H1 (cell line): Measurements from ENCODE around the gene CEACAM16. TPM values are rescaled to one million over a fixed set of nuclear protein-coding genes. Genes with fewer than 3 reads are reported as not detected.

ENCODE experiments used
- CTCF ChIA-PET: fragments of 300-600 bp; sonication (Branson Sonifier 250); formaldehyde crosslinking; loops from one replicate; lab custom pipeline; 2021; ENCODE audit not compliant: partially characterized antibody; lab: Charles Lee
- POLR2A ChIA-PET: fragments of 300-600 bp; sonication (Branson Sonifier 250); formaldehyde crosslinking; loops from one replicate; lab custom pipeline; 2021; ENCODE audit warnings: inconsistent platforms; ENCODE audit not compliant: partially characterized antibody; lab: Charles Lee
- DNase-seq, 2 experiments: peaks; one replicate each; pipeline versions ENCODE4 v3.0.0 to v3.0.0-alpha.2; 2010 to 2022; ENCODE audit warnings: low spot score in 2 of 2, low read depth in 1 of 2, mixed read lengths in 1 of 2
- FAIRE-seq: peaks from 2 replicates; lab custom pipeline; 2011; peaks lifted over from hg19 to GRCh38; lab: Jason Lieb, UNC
- H2AFZ ChIP-seq: 2 replicates; pipeline ENCODE4 v1.8.1; 2012; ENCODE audit warnings: low read length, inconsistent platforms
- H2AK5ac ChIP-seq: 2 replicates; pipeline ENCODE4 v1.6.1; 2013; ENCODE audit warnings: low read depth, low read length
- H2BK120ac ChIP-seq: replicated peaks from 2 replicates; pipeline ENCODE3; 2013; ENCODE audit warnings: low read depth, low read length, inconsistent platforms
- H2BK12ac ChIP-seq: 2 replicates; pipeline ENCODE4 v1.6.1; 2013; ENCODE audit warnings: low read depth, low read length
- H2BK15ac ChIP-seq: 2 replicates; pipeline ENCODE4 v1.6.1; 2013; ENCODE audit warnings: low read length
- H2BK20ac ChIP-seq: 2 replicates; pipeline ENCODE4 v1.6.1; 2013; ENCODE audit warnings: low read length
- H2BK5ac ChIP-seq: 2 replicates; pipeline ENCODE4 v1.6.1; 2013; ENCODE audit warnings: low read depth, low read length
- H3K14ac ChIP-seq: 2 replicates; pipeline ENCODE4 v1.6.1; 2013; ENCODE audit warnings: inconsistent platforms; ENCODE audit not compliant: insufficient read length
- H3K18ac ChIP-seq: 2 replicates; pipeline ENCODE4 v1.6.1; 2013; ENCODE audit warnings: low read length; ENCODE audit errors: extremely low read depth
- H3K23ac ChIP-seq: 2 replicates; pipeline ENCODE4 v1.6.1; 2013; ENCODE audit warnings: inconsistent platforms; ENCODE audit not compliant: insufficient read length
- H3K23me2 ChIP-seq: 2 replicates; pipeline ENCODE4 v1.6.1; 2013; ENCODE audit warnings: low read depth, low read length
- H3K27ac ChIP-seq: 2 replicates; pipeline ENCODE4 v1.6.1; 2011; ENCODE audit warnings: low read depth, low read length, inconsistent platforms
- H3K27me3 ChIP-seq, 4 experiments: replicated peaks in 1 of 4; 1 replicate in 1 of 4; 2 replicates in 3 of 4; pipeline versions ENCODE4 v1.6.1 to v1.8.1; 2011 to 2013; ENCODE audit warnings: low read length in 3 of 4, mild to moderate bottlenecking in 3 of 4, inconsistent platforms in 2 of 4, mixed read lengths in 2 of 4, moderate library complexity in 1 of 4; ENCODE audit not compliant: control insufficient read depth in 3 of 4, insufficient read depth in 3 of 4; ENCODE audit errors: extremely low read depth in 1 of 4
- H3K36me3 ChIP-seq, 4 experiments: 2 replicates each; pipeline versions ENCODE4 v1.6.1 to v1.8.1; 2011 to 2013; ENCODE audit warnings: mild to moderate bottlenecking in 4 of 4, low read length in 3 of 4, moderate library complexity in 2 of 4, control low read depth in 1 of 4, inconsistent platforms in 1 of 4; ENCODE audit not compliant: insufficient read depth in 4 of 4, control insufficient read depth in 2 of 4
- H3K4ac ChIP-seq: replicated peaks from 2 replicates; pipeline ENCODE3; 2013; ENCODE audit warnings: low read length, low read depth, mixed read lengths, inconsistent platforms; ENCODE audit not compliant: insufficient read length
- H3K4me1 ChIP-seq, 4 experiments: replicated peaks in 1 of 4; 1 replicate in 1 of 4; 2 replicates in 3 of 4; pipeline versions ENCODE4 v1.6.1 to v1.8.1; 2011 to 2013; ENCODE audit warnings: low read length in 3 of 4, inconsistent platforms in 2 of 4, mixed read lengths in 1 of 4; ENCODE audit not compliant: insufficient read depth in 4 of 4, control insufficient read depth in 3 of 4
- H3K4me2 ChIP-seq, 2 experiments: 2 replicates each; pipeline versions ENCODE4 v1.6.1 to v1.8.1; 2011 to 2013; ENCODE audit warnings: low read depth in 2 of 2, low read length in 2 of 2, control low read depth in 1 of 2, inconsistent platforms in 1 of 2, mild to moderate bottlenecking in 1 of 2; ENCODE audit not compliant: insufficient read depth in 1 of 2
- H3K4me3 ChIP-seq, 4 experiments: fragments of 200-600, 300-600 bp in 1 of 4; sonication (generic), shearing (Covaris generic), sonication (Bioruptor Twin) in 1 of 4; 2 replicates each; pipeline versions ENCODE4 v1.5.1 to v1.8.1; 2011 to 2016; ENCODE audit warnings: low read length in 4 of 4, low read depth in 3 of 4, control low read depth in 2 of 4, inconsistent platforms in 2 of 4, mild to moderate bottlenecking in 2 of 4, mixed read lengths in 1 of 4, moderate library complexity in 1 of 4; ENCODE audit not compliant: insufficient read depth in 2 of 4; ENCODE audit errors: extremely low read depth in 1 of 4
- H3K56ac ChIP-seq: replicated peaks from 2 replicates; pipeline ENCODE3; 2013; ENCODE audit warnings: low read depth, mild to moderate bottlenecking, mixed read lengths, low read length, inconsistent platforms; ENCODE audit not compliant: insufficient read length
- H3K79me1 ChIP-seq: 2 replicates; pipeline ENCODE4 v1.6.1; 2013; ENCODE audit warnings: low read depth, low read length, control low read depth
- H3K79me2 ChIP-seq, 2 experiments: 2 replicates each; pipeline versions ENCODE4 v1.6.1 to v1.8.1; 2012 to 2013; ENCODE audit warnings: low read length in 2 of 2, mild to moderate bottlenecking in 2 of 2, inconsistent platforms in 1 of 2; ENCODE audit not compliant: insufficient read depth in 2 of 2, control insufficient read depth in 1 of 2
- H3K9ac ChIP-seq, 4 experiments: replicated peaks in 1 of 4; 1 replicate in 1 of 4; 2 replicates in 3 of 4; pipeline versions ENCODE4 v1.6.1 to v1.8.1; 2011 to 2013; ENCODE audit warnings: low read depth in 3 of 4, low read length in 3 of 4, control low read depth in 2 of 4, mild to moderate bottlenecking in 2 of 4, moderate library complexity in 2 of 4, inconsistent platforms in 1 of 4; ENCODE audit errors: extremely low read depth in 1 of 4
- H3K9me3 ChIP-seq, 2 experiments: 2 replicates each; pipeline versions ENCODE4 v1.6.1 to v1.8.1; 2012 to 2013; ENCODE audit warnings: mild to moderate bottlenecking in 2 of 2, moderate library complexity in 2 of 2, control low read depth in 1 of 2, inconsistent platforms in 1 of 2, low read depth in 1 of 2, low read length in 1 of 2, mixed read lengths in 1 of 2; ENCODE audit not compliant: insufficient read depth in 2 of 2
- H4K20me1 ChIP-seq, 2 experiments: replicated peaks in 1 of 2; 2 replicates each; pipeline versions ENCODE3 to v1.8.1; 2011 to 2013; ENCODE audit warnings: inconsistent platforms in 2 of 2, low read length in 2 of 2, mild to moderate bottlenecking in 1 of 2; ENCODE audit not compliant: insufficient read depth in 2 of 2, control insufficient read depth in 1 of 2
- H4K5ac ChIP-seq: 2 replicates; pipeline ENCODE4 v1.6.1; 2013; ENCODE audit warnings: low read length, low read depth, mixed read lengths, inconsistent platforms; ENCODE audit not compliant: insufficient read length
- H4K8ac ChIP-seq: 2 replicates; pipeline ENCODE4 v1.8.0; 2013; ENCODE audit warnings: mild to moderate bottlenecking, moderate library complexity, low read length, inconsistent platforms; ENCODE audit not compliant: insufficient read depth; ENCODE audit errors: extremely low read depth
- H4K91ac ChIP-seq: replicated peaks from 2 replicates; pipeline ENCODE3; 2013; ENCODE audit warnings: low read length, mixed read lengths, inconsistent platforms; ENCODE audit not compliant: insufficient read length
- ASH2L ChIP-seq: fragments of 200-600, 300-600 bp; sonication (generic); IDR thresholded peaks from one replicate; pipeline ENCODE4 v1.7.1; 2017; ENCODE audit warnings: low read length
- ATF2 ChIP-seq: IDR thresholded peaks from 2 replicates; pipeline ENCODE4 v1.6.1; 2012; ENCODE audit warnings: low read length, inconsistent platforms
- CREB1 ChIP-seq: IDR thresholded peaks from 2 replicates; pipeline ENCODE4 v1.6.1; 2012; ENCODE audit warnings: inconsistent platforms
- CTBP2 ChIP-seq: IDR thresholded peaks from 2 replicates; pipeline ENCODE4 v1.7.0; 2011; ENCODE audit warnings: borderline replicate concordance, mild to moderate bottlenecking, moderate library complexity, mixed read lengths, low read length; ENCODE audit not compliant: insufficient read depth, insufficient read length
- KDM4A ChIP-seq: IDR thresholded peaks from one replicate; pipeline ENCODE4 v1.7.1; 2012; ENCODE audit warnings: low read depth, mild to moderate bottlenecking, moderate library complexity, low read length, inconsistent platforms; ENCODE audit not compliant: severe bottlenecking
- MAFK ChIP-seq: IDR thresholded peaks from 2 replicates; pipeline ENCODE4 v1.6.1; 2012; ENCODE audit warnings: low read depth, mild to moderate bottlenecking, improper control_type of control experiment, low read length
- RNF2 ChIP-seq: fragments of 200-900, 300-1000 bp; sonication (generic); IDR thresholded peaks from 2 replicates; pipeline ENCODE4 v1.7.1; 2016; ENCODE audit warnings: borderline replicate concordance, low read depth, mild to moderate bottlenecking, antibody characterized with exemption, low read length; ENCODE audit not compliant: poor library complexity, severe bottlenecking; ENCODE audit errors: missing control alignments
- SIX5 ChIP-seq: IDR thresholded peaks from 2 replicates; pipeline ENCODE4 v1.6.1; 2011; ENCODE audit warnings: mild to moderate bottlenecking, low read depth, low read length
- SP1 ChIP-seq: IDR thresholded peaks from 2 replicates; pipeline ENCODE4 v1.6.1; 2011; ENCODE audit warnings: low read depth, low read length
- TAF1 ChIP-seq: IDR thresholded peaks from 2 replicates; pipeline ENCODE4 v1.6.1; 2011; ENCODE audit warnings: mild to moderate bottlenecking, low read depth, low read length
- TCF12 ChIP-seq: IDR thresholded peaks from 2 replicates; pipeline ENCODE4 v1.6.1; 2011; ENCODE audit warnings: low read depth, mild to moderate bottlenecking, low read length
- WGBS, 2 experiments: shearing (Covaris generic) in 1 of 2; methylation state at CpG; one replicate each; pipeline versions ENCODE4 v1.1.6 to v1.1.7; 2013 to 2015; ENCODE audit warnings: low lambda C conversion rate in 2 of 2, mixed read lengths in 2 of 2, inconsistent platforms in 1 of 2, low coverage in 1 of 2, missing lambda C conversion rate in 1 of 2; ENCODE audit not compliant: insufficient replicate concordance in 2 of 2, insufficient coverage in 1 of 2, insufficient read length in 1 of 2; ENCODE audit errors: extremely low coverage in 1 of 2, missing lambda C conversion rate in 1 of 2; 5-methylcytosine and 5-hydroxymethylcytosine counted together
- polyA plus RNA-seq, 7 experiments: library from polyadenylated mRNA; depleted of rRNA in 3 of 7; stranded (reverse) in 5 of 7; unstranded in 2 of 7; fragments of >200 nt in 5 of 7; fragments of 200-250 nt in 2 of 7; gene quantifications; 1 replicate in 5 of 7; 2 replicates in 1 of 7; 4 replicates in 1 of 7; pipeline versions ENCODE4 v1.2.1 to v1.2.3, GENCODE V29; 2011 to 2013; ENCODE audit warnings: missing spikeins in 2 of 7, mixed read lengths in 2 of 7
- total RNA-seq: library from RNA; stranded (reverse); fragmentation: NEBNext Ultra II Directional; extraction: Animal tissue kit (Norgen Biotek cat#: 25700); gene quantifications from 2 replicates; pipeline ENCODE4 v1.2.1, GENCODE V29; 2021
- TF ChIP-seq, protein P1 (sequence below): IDR thresholded peaks from 2 replicates; pipeline ENCODE4 v1.6.1; 2011; ENCODE audit warnings: low read depth, mild to moderate bottlenecking, low read length; ENCODE audit not compliant: insufficient read depth

Gene CEACAM16
- total and polyA plus RNA-seq, 2 of the 8 experiments (the other 6 are each of a cell fraction or from before 2014, with no cell fraction given): not detected

DNA sequence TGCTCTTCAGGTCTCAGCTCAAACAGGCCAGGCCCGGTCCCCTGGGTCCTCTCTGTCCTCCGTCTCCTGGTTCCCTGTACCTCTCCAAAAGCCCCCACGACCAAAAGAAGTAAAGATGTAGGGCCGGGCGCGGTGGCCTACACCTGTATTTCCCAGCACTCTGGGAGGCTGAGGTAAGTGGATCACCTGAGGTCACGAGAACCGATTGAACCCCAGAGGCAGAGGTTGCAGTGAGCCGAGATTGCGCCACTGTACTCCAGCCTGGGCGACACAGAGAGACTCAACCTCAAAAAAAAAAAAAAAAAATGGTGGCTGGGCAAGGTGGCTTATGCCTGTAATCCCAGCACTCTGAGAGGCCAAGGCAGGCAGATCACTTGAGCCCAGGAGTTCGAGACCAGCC, 27.5 kb downstream of the CEACAM16 start:
- FAIRE-seq (no peak), DNase-seq (no peak)
- no peak overlapping the region for H2BK120ac ChIP-seq
- no peak overlapping the region for H3K14ac ChIP-seq
- WGBS, 2 experiments: 93% methylated on average over 12 of the region's 12 CpGs; no CpG with 5 or more reads in 1 of the 2 experiments
- H4K20me1 ChIP-seq: no peaks in the 10 kb centered on the region
- ChIA-PET POLR2A (interaction anchor here (0.6 to 1.7 kb wide), 2 partner anchors 37 to 83 kb away, joined by 3 read pairs; no protein-coding TSS in a partner anchor), CTCF (interaction anchor here (0.6 to 20.6 kb wide), 6 partner anchors 25 to 832 kb away, joined by 3 to 468 read pairs (median 4); no protein-coding TSS in a partner anchor)
- no peaks in the 10 kb centered on the region for H3K79me1 ChIP-seq
- H3K56ac ChIP-seq: no peak overlapping the region
- H3K23me2 ChIP-seq: no peaks in the 10 kb centered on the region
- no peaks in the 10 kb centered on the region for H3K9me3 ChIP-seq
- H2BK15ac ChIP-seq: no peak overlapping the region
- no peak overlapping the region for H3K4me2 ChIP-seq
- no peak overlapping the region for H3K27ac ChIP-seq
- no peak overlapping the region for H2AFZ ChIP-seq
- no peak overlapping the region for H3K9ac ChIP-seq
- no peak overlapping the region for H2BK5ac ChIP-seq
- H3K27me3 ChIP-seq: no peaks in the 10 kb centered on the region; a peak in 1 of 7 replicates
- H3K79me2 ChIP-seq: no peaks in the 10 kb centered on the region
- H3K18ac ChIP-seq: no peak overlapping the region
- no peak overlapping the region for H2BK12ac ChIP-seq
- H4K91ac ChIP-seq: no peak overlapping the region
- H3K23ac ChIP-seq: no peak overlapping the region
- no peak overlapping the region for H4K5ac ChIP-seq
- H3K4me3 ChIP-seq: no peak overlapping the region
- no peak overlapping the region for H4K8ac ChIP-seq
- H3K4me1 ChIP-seq: no peaks in the 10 kb centered on the region
- no peak overlapping the region for H2AK5ac ChIP-seq
- no peaks in the 10 kb centered on the region for H3K36me3 ChIP-seq
- no peak overlapping the region for H3K4ac ChIP-seq
- H2BK20ac ChIP-seq: no peak overlapping the region
- TF ChIP-seq, protein P1, sequence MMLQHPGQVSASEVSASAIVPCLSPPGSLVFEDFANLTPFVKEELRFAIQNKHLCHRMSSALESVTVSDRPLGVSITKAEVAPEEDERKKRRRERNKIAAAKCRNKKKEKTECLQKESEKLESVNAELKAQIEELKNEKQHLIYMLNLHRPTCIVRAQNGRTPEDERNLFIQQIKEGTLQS: no peak
- TF ChIP-seq MAFK (no peak), CREB1 (no peak), ASH2L (no peak), TAF1 (no peak), KDM4A (no peak), CTBP2 (no peak), SIX5 (no peak), RNF2 (no peak), SP1 (no peak), ATF2 (no peak), TCF12 (no peak)
